Measurements from ENCODE around the gene SF3B1. TPM values are rescaled to one million over a fixed set of nuclear protein-coding genes. Genes with fewer than 3 reads are reported as not detected.
A peak's percentile ranks its signal among the peaks of the same experiment; 100 is the strongest.
"Not testable (repeated sequence)": the region's sequence is repeated elsewhere in the genome, so short reads cannot be mapped to it uniquely, and the experiment has no call there.

The SF3B1 gene, protein sequence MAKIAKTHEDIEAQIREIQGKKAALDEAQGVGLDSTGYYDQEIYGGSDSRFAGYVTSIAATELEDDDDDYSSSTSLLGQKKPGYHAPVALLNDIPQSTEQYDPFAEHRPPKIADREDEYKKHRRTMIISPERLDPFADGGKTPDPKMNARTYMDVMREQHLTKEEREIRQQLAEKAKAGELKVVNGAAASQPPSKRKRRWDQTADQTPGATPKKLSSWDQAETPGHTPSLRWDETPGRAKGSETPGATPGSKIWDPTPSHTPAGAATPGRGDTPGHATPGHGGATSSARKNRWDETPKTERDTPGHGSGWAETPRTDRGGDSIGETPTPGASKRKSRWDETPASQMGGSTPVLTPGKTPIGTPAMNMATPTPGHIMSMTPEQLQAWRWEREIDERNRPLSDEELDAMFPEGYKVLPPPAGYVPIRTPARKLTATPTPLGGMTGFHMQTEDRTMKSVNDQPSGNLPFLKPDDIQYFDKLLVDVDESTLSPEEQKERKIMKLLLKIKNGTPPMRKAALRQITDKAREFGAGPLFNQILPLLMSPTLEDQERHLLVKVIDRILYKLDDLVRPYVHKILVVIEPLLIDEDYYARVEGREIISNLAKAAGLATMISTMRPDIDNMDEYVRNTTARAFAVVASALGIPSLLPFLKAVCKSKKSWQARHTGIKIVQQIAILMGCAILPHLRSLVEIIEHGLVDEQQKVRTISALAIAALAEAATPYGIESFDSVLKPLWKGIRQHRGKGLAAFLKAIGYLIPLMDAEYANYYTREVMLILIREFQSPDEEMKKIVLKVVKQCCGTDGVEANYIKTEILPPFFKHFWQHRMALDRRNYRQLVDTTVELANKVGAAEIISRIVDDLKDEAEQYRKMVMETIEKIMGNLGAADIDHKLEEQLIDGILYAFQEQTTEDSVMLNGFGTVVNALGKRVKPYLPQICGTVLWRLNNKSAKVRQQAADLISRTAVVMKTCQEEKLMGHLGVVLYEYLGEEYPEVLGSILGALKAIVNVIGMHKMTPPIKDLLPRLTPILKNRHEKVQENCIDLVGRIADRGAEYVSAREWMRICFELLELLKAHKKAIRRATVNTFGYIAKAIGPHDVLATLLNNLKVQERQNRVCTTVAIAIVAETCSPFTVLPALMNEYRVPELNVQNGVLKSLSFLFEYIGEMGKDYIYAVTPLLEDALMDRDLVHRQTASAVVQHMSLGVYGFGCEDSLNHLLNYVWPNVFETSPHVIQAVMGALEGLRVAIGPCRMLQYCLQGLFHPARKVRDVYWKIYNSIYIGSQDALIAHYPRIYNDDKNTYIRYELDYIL
- total RNA-seq: 152 TPM

DNA sequence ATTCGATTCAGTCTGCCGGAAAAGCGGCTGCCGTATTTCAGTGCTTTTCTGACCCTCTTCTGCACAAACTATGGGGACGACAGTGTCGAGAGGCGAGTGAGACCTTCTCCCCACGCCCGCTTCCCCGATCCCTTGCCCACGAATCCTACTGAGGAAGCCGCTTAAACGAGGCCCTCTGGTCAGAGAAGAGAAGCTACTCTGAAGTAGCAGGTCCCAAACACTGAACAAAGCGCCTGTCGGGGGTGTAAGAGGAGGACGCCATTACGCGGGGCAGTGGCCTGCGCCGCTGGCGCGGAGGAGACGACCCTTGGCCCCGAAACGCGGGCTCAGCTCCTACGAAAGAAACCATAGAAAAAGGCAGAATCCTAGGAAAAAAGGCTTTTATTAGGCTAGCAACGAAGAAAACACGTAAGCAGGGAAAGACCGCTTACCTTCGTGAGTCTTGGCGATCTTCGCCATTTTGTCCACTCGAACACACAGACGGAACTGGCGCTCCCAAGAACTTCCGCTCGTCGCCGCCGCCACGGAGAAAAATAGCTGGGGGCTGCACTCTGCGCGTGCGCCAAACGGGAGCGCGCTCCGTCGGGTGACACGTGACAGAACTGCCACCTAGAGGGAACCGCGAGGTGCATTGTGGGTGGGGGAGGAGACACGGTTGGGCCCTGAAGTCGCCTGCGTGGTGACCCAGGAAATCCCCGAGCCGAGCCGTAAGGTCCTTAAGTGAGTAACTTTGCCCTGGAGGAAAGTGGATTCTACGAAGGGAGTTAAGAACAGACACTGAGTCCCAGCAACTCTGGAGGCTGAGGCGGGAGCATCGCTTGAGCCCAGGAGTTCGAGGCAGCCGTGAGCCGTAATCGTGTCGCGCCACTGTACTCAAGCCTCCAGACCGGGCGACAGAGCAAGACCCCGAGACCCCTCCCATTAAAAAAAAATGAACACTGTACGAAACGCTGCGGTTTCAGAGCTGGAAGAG lies at the start of gene SF3B1:
TSS of gene SF3B1 (minus strand) at position 488 of the 973 bp plus-strand sequence. CDS start at position 459, 29 bp downstream.
- H3K4me1 ChIP-seq (ENCODE audit: control insufficient read depth in 3 of 3, insufficient read depth in 3 of 3, low read length in 3 of 3): peaks cover 35 to 39% (median 37%) of the 10 kb centered on the region in 3 donors
- H3K9me3 ChIP-seq (ENCODE audit: control insufficient read depth in 3 of 3, low read length in 3 of 3): no peaks in the 10 kb centered on the region
- H3K4me3 ChIP-seq (ENCODE audit: low read length in 3 of 3): peak within 1 kb of the TSS; percentile 95 to 99 (median 96)

DNA sequence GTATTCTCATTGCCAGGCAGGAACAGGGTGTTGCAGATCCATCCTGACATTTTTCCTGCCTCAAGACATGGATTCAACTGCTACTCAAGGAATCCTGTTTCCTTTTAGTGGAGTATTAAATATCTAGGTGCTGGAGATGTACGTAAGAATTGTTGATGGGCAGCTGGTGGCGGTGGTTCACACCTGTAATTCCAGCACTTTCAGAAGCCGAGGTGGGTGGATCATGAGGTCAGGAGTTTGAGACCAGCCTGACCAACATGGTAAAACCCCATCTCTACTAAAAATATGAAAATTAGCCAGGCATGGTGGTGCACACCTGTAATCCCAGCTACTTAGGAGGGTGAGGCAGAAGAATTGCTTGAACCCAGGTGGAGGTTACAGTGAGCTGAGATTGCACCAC lies 49.4 kb upstream of the SF3B1 start:
- H3K36me3 ChIP-seq (ENCODE audit: control insufficient read depth in 3 of 3, insufficient read depth in 3 of 3, low read length in 3 of 3): peaks cover 22 to 44% (median 36%) of the 10 kb centered on the region in 3 donors
- not testable (repeated sequence) for H3K9ac ChIP-seq (ENCODE audit: low read depth in 1 of 3, low read length in 3 of 3)

More for the DNA sequence above, at the start of gene SF3B1:
- peak within 1 kb of the TSS; percentile 93 for H3K27ac ChIP-seq (ENCODE audit: low read depth, low read length)
- H3K27me3 ChIP-seq (ENCODE audit: control insufficient read depth in 3 of 3, insufficient read depth in 3 of 3, low read length in 3 of 3): no peaks in the 10 kb centered on the region
- peaks cover 0 to 4% (median 0%) of the 10 kb centered on the region in 3 donors for H3K36me3 ChIP-seq (ENCODE audit: control insufficient read depth in 3 of 3, insufficient read depth in 3 of 3, low read length in 3 of 3)
- peak within 1 kb of the TSS; percentile 99 to 100 (median 100) for H3K9ac ChIP-seq (ENCODE audit: low read depth in 1 of 3, low read length in 3 of 3)

DNA sequence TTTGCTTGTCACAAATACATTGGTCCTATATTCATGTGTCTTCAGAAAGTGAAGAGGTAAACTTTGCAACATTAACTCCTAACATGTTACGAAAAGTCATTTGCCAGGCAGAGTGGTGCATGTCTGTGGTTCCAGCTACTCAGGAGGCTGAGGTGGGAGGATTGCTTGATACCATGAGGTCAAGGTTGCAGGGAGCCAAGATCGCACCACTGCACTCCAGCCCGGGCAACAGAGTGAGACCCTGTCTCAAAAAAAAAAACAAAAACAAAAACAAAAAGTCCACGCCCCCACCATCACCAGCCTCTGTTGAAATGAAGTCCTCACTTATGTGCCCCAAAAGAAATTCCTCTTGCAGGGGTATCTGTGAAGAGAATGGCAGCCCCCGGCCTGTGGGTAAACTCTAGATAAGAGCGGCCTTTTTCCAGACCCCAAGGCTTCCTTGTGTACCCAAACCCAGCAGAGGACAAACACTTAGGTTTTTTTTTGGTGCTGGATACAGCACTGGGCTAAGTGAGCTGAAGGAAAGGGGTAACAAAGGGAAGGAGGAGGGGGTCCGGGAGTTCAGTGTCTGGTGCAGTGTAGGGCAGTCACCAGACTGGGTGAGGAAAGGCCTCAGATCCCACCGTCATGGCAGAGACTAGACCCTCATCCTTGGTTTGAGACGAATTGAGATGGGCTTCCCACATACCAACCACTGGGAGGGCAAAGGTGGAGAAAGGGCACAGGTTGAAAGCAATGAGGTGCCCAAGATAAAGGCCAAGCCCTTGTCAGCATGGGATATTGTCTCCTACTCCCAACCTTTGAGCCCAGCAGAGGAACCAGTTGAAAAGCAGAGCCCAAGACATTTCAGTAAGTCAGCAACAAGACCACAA lies 45.6 kb upstream of the SF3B1 start:
- H3K27me3 ChIP-seq (ENCODE audit: control insufficient read depth in 3 of 3, insufficient read depth in 3 of 3, low read length in 3 of 3): no peaks in the 10 kb centered on the region
- H3K9ac ChIP-seq (ENCODE audit: low read depth in 1 of 3, low read length in 3 of 3): no peak overlapping the region
- no peaks in the 10 kb centered on the region for H3K9me3 ChIP-seq (ENCODE audit: control insufficient read depth in 3 of 3, low read length in 3 of 3)
- H3K4me3 ChIP-seq (ENCODE audit: low read length in 3 of 3): no peak overlapping the region
- peaks cover 0 to 4% (median 0%) of the 10 kb centered on the region in 3 donors for H3K4me1 ChIP-seq (ENCODE audit: control insufficient read depth in 3 of 3, insufficient read depth in 3 of 3, low read length in 3 of 3)
- peaks cover 14 to 24% (median 23%) of the 10 kb centered on the region in 3 donors for H3K36me3 ChIP-seq (ENCODE audit: control insufficient read depth in 3 of 3, insufficient read depth in 3 of 3, low read length in 3 of 3)
- no peak overlapping the region for H3K27ac ChIP-seq (ENCODE audit: low read depth, low read length)

More for the DNA sequence above, 49.4 kb upstream of the SF3B1 start:
- not testable (repeated sequence) for H3K27me3 ChIP-seq (ENCODE audit: control insufficient read depth in 3 of 3, insufficient read depth in 3 of 3, low read length in 3 of 3); H3K4me3 ChIP-seq (ENCODE audit: low read length in 3 of 3); H3K27ac ChIP-seq (ENCODE audit: low read depth, low read length); H3K4me1 ChIP-seq (ENCODE audit: control insufficient read depth in 3 of 3, insufficient read depth in 3 of 3, low read length in 3 of 3); H3K9me3 ChIP-seq (ENCODE audit: control insufficient read depth in 3 of 3, low read length in 3 of 3)

DNA sequence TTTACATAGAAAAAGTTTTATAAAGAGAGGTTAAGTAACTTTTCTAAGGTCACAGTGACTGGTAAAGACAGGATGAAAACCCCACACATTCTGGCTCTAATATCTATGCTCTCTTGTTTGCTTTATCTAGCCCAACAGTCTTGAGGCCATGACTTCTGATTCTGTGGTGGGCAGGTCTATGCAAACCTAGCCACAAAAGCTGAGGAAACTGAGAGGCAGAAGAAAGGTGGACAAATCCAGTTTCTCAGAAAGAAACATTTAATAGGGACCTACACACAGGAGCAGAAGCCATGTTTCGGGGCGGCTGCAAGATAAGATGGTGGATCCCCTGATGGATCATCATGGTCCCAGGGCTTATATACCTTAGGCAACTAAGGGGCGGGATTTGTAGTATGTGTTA lies 43.0 kb upstream of the SF3B1 start:
- no peak overlapping the region for H3K9ac ChIP-seq (ENCODE audit: low read depth in 1 of 3, low read length in 3 of 3)
- no peak overlapping the region for H3K4me3 ChIP-seq (ENCODE audit: low read length in 3 of 3)
- no peaks in the 10 kb centered on the region for H3K9me3 ChIP-seq (ENCODE audit: control insufficient read depth in 3 of 3, low read length in 3 of 3)
- H3K36me3 ChIP-seq (ENCODE audit: control insufficient read depth in 3 of 3, insufficient read depth in 3 of 3, low read length in 3 of 3): peaks cover 20 to 43% (median 32%) of the 10 kb centered on the region in 3 donors
- no peak overlapping the region for H3K27ac ChIP-seq (ENCODE audit: low read depth, low read length)
- H3K4me1 ChIP-seq (ENCODE audit: control insufficient read depth in 3 of 3, insufficient read depth in 3 of 3, low read length in 3 of 3): peaks cover 0 to 4% (median 0%) of the 10 kb centered on the region in 3 donors
- no peaks in the 10 kb centered on the region for H3K27me3 ChIP-seq (ENCODE audit: control insufficient read depth in 3 of 3, insufficient read depth in 3 of 3, low read length in 3 of 3)

DNA sequence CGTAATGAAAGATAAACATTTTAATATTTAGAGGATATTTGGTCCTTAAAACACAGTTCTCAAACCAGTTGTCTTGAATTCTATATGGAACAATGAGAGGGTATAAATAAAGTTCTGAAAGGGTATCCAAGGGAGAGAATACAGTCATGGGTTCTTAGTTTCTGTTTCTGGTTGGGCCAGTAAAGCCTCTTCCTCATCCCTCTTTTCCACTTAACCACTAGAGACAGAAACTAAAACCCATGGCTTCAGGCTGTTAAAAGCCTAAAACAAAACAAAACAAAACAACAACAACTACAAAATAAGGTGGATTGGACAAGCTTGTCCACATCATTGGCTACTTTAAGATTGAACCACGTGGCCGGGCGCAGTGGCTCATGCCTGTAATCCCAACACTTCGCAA lies 37.3 kb upstream of the SF3B1 start:
- Histone ChIP-seq H3K36me3 (ENCODE audit: control insufficient read depth in 3 of 3, insufficient read depth in 3 of 3, low read length in 3 of 3) (peaks cover 26 to 42% (median 41%) of the 10 kb centered on the region in 3 donors), H3K4me3 (ENCODE audit: low read length in 3 of 3) (no peak overlapping the region), H3K9ac (ENCODE audit: low read depth in 1 of 3, low read length in 3 of 3) (no peak overlapping the region), H3K4me1 (ENCODE audit: control insufficient read depth in 3 of 3, insufficient read depth in 3 of 3, low read length in 3 of 3) (no peaks in the 10 kb centered on the region), H3K27ac (ENCODE audit: low read depth, low read length) (no peak overlapping the region), H3K9me3 (ENCODE audit: control insufficient read depth in 3 of 3, low read length in 3 of 3) (no peaks in the 10 kb centered on the region), H3K27me3 (ENCODE audit: control insufficient read depth in 3 of 3, insufficient read depth in 3 of 3, low read length in 3 of 3) (no peaks in the 10 kb centered on the region)

DNA sequence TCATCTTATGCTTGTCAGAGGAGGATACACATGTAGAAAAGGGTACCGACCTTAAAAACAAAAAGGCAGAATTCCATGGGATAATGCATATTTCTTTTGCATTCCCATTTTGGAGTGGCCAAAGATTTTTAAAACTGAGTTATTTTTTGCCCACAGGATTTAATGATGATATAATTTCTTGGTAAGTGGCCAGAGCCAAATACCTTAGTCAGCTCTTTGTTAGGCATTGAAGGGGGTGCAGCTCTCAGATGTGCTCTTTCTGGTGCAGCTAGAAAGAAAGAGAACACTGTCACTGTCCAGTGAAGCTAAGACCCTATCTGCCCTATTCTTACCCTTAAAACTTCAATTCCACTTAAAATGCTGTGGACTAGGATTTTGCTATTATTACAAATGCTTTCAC lies 29.3 kb upstream of the SF3B1 start:
- peaks cover 0 to 6% (median 4%) of the 10 kb centered on the region in 3 donors for H3K4me1 ChIP-seq (ENCODE audit: control insufficient read depth in 3 of 3, insufficient read depth in 3 of 3, low read length in 3 of 3)
- H3K27ac ChIP-seq (ENCODE audit: low read depth, low read length): no peak overlapping the region
- H3K9me3 ChIP-seq (ENCODE audit: control insufficient read depth in 3 of 3, low read length in 3 of 3): no peaks in the 10 kb centered on the region
- peaks cover 9 to 32% (median 24%) of the 10 kb centered on the region in 3 donors for H3K36me3 ChIP-seq (ENCODE audit: control insufficient read depth in 3 of 3, insufficient read depth in 3 of 3, low read length in 3 of 3)
- no peak overlapping the region for H3K9ac ChIP-seq (ENCODE audit: low read depth in 1 of 3, low read length in 3 of 3)
- no peak overlapping the region for H3K4me3 ChIP-seq (ENCODE audit: low read length in 3 of 3)
- H3K27me3 ChIP-seq (ENCODE audit: control insufficient read depth in 3 of 3, insufficient read depth in 3 of 3, low read length in 3 of 3): no peaks in the 10 kb centered on the region

DNA sequence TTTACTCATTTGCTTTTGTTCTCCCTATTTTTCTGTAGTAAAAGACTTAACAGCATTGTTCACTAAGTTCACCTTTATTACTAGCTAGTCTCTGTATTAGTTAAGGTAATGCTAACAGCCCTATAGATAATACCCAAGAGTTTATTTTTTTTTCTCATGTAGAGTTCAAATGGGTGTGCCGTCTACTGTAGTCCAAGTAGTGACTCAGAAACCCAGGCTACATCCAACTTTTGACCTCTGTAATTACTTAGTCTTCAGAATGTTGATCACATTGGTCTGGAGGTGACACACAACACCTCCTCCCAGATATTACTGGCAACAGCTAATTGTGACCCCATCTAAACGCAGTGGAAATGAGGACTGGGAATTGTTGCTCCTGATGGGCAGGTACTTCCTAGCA lies 26.2 kb upstream of the SF3B1 start:
- peaks cover 5 to 19% (median 13%) of the 10 kb centered on the region in 3 donors for H3K36me3 ChIP-seq (ENCODE audit: control insufficient read depth in 3 of 3, insufficient read depth in 3 of 3, low read length in 3 of 3)
- peaks cover 0 to 8% (median 7%) of the 10 kb centered on the region in 3 donors for H3K4me1 ChIP-seq (ENCODE audit: control insufficient read depth in 3 of 3, insufficient read depth in 3 of 3, low read length in 3 of 3)
- H3K9ac ChIP-seq (ENCODE audit: low read depth in 1 of 3, low read length in 3 of 3): no peak overlapping the region
- no peaks in the 10 kb centered on the region for H3K27me3 ChIP-seq (ENCODE audit: control insufficient read depth in 3 of 3, insufficient read depth in 3 of 3, low read length in 3 of 3)
- H3K27ac ChIP-seq (ENCODE audit: low read depth, low read length): no peak overlapping the region
- no peak overlapping the region for H3K4me3 ChIP-seq (ENCODE audit: low read length in 3 of 3)
- no peaks in the 10 kb centered on the region for H3K9me3 ChIP-seq (ENCODE audit: control insufficient read depth in 3 of 3, low read length in 3 of 3)

DNA sequence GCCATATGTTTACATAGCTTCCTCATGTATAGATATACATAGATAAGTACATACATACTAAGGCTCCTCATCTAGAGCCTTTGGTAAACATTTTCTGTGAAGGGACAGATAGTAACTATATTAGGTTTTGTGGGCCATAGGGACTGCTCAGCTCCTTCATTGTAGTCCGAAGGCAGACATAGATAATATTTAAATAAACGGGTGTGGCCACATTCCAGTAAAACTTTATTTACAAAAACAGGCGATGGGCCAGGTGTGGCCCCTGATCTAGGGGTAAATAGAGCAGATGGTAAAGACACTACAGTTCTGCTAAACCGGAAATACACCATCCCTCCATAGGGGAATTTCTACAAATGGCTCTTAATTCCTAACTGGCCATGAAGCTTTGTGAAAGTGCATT lies 25.8 kb upstream of the SF3B1 start:
- no peak overlapping the region for H3K4me3 ChIP-seq (ENCODE audit: low read length in 3 of 3)
- H3K27ac ChIP-seq (ENCODE audit: low read depth, low read length): no peak overlapping the region
- no peaks in the 10 kb centered on the region for H3K9me3 ChIP-seq (ENCODE audit: control insufficient read depth in 3 of 3, low read length in 3 of 3)
- no peaks in the 10 kb centered on the region for H3K27me3 ChIP-seq (ENCODE audit: control insufficient read depth in 3 of 3, insufficient read depth in 3 of 3, low read length in 3 of 3)
- no peak overlapping the region for H3K9ac ChIP-seq (ENCODE audit: low read depth in 1 of 3, low read length in 3 of 3)
- H3K4me1 ChIP-seq (ENCODE audit: control insufficient read depth in 3 of 3, insufficient read depth in 3 of 3, low read length in 3 of 3): peaks cover 0 to 8% (median 7%) of the 10 kb centered on the region in 3 donors
- peaks cover 5 to 18% (median 10%) of the 10 kb centered on the region in 3 donors for H3K36me3 ChIP-seq (ENCODE audit: control insufficient read depth in 3 of 3, insufficient read depth in 3 of 3, low read length in 3 of 3)
